Stimulated activated CD8-positive, alpha-beta memory T cell treated with anti-CD3 and anti-CD28 coated beads, Interleukin-7, amount 100 ng/mL, for 1 hour (primary cell): ENCODE data around the gene STRIP1.
"Not testable (repeated sequence)": the region's sequence is repeated elsewhere in the genome, so short reads cannot be mapped to it uniquely, and the experiment has no call there.

Experiments used
- DNase-seq, 2 donors: peaks; one replicate each; pipeline ENCODE4 v3.0.0-alpha.2; 2020; ENCODE audit warnings: low read depth in 2 of 2

The STRIP1 gene

GRCh38 chr1:110007046-110007830 is 27.2 kb upstream of the STRIP1 start:
- no peak for DNase-seq

GRCh38 chr1:110008971-110009565 is 25.4 kb upstream of the STRIP1 start:
- DNase-seq = no peak

- DNase-seq = no peak
Observed at GRCh38 chr1:110011527-110012041, 22.8 kb upstream of the STRIP1 start.

- no peak for DNase-seq
Observed at GRCh38 chr1:110012100-110012780, 22.2 kb upstream of the STRIP1 start.

- DNase-seq = no peak
Observed at GRCh38 chr1:110017792-110018191, 16.6 kb upstream of the STRIP1 start.

- DNase-seq = no peak
Observed at GRCh38 chr1:110018396-110018795, 16.0 kb upstream of the STRIP1 start.

GRCh38 chr1:110019770-110020169 is 14.7 kb upstream of the STRIP1 start:
- DNase-seq = no peak

- DNase-seq = no peak
Observed at GRCh38 chr1:110021285-110021684, 13.1 kb upstream of the STRIP1 start.

- no peak for DNase-seq
Observed at GRCh38 chr1:110024613-110025012, 9.8 kb upstream of the STRIP1 start.

GRCh38 chr1:110030687-110031086 is 3.7 kb upstream of the STRIP1 start:
- DNase-seq = not testable (repeated sequence)

GRCh38 chr1:110032327-110032726 is 2.1 kb upstream of the STRIP1 start:
- no peak for DNase-seq

GRCh38 chr1:110033421-110033820 is 1.0 kb upstream of the STRIP1 start:
- no peak for DNase-seq

GRCh38 chr1:110034040-110034450 is 379 bp upstream of the STRIP1 start:
- DNase-seq = no peak

GRCh38 chr1:110035236-110035752 is 870 bp downstream of the STRIP1 start:
- no peak for DNase-seq

- DNase-seq = no peak
Observed at GRCh38 chr1:110038271-110038670, 3.8 kb downstream of the STRIP1 start.

- no peak for DNase-seq
Observed at GRCh38 chr1:110039641-110040040, 5.2 kb downstream of the STRIP1 start.

GRCh38 chr1:110040548-110040947 is 6.1 kb downstream of the STRIP1 start:
- no peak for DNase-seq

GRCh38 chr1:110043016-110043415 is 8.6 kb downstream of the STRIP1 start:
- no peak for DNase-seq

- DNase-seq = no peak
Observed at GRCh38 chr1:110047463-110047862, 13.0 kb downstream of the STRIP1 start.

- DNase-seq = no peak
Observed at GRCh38 chr1:110048240-110048639, 13.8 kb downstream of the STRIP1 start.

- no peak for DNase-seq
Observed at GRCh38 chr1:110048923-110049601, 14.6 kb downstream of the STRIP1 start.
